ENCODE data around the gene DEF6. TPM values are rescaled to one million over a fixed set of nuclear protein-coding genes. Genes with fewer than 3 reads are reported as not detected.
A peak's percentile ranks its signal among the peaks of the same experiment; 100 is the strongest.

DEF6 gene
- total RNA-seq, 1 experiment from 2014 or later = 11.3 TPM

DNA sequence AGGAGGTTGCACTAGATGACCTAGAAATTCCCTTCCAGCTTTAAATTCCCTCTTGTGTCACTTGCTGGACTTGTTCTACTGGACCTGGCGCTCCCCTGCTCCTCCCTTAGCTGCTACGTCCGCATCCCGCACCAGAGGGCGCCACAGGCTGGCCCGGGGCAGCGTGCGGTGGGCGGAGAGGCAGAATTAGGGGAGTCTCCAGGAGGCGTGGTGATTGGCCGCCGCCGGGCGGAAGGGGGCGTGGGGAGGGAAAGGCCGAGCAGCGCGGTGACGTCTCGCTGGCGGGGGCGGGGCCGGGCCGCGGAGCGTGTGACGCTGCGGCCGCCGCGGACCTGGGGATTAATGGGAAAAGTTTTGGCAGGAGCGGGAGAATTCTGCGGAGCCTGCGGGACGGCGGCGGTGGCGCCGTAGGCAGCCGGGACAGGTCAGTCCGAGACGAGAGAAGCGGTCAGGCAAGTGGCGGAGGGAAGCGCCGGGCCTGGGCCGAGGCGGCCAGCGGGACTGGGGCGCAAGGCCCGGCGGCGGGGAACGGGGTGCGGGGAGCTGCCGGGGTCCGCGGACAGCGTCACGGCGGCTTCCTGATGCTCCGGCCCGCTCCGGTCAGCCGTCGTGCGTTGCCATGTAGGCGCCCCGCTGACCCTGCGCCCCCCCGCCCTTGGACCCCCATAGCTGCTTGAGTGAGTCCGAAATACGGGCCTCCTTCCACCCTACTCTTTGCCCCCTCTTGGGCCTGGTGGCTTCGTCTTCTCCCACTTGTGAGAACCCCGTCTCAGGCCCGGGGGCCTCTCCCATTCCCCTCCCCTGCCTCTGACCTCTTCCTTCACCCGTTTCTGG lies 44.9 kb downstream of the DEF6 start, which contains the start of gene PPARD (continued):
- TF ChIP-seq, protein P1, sequence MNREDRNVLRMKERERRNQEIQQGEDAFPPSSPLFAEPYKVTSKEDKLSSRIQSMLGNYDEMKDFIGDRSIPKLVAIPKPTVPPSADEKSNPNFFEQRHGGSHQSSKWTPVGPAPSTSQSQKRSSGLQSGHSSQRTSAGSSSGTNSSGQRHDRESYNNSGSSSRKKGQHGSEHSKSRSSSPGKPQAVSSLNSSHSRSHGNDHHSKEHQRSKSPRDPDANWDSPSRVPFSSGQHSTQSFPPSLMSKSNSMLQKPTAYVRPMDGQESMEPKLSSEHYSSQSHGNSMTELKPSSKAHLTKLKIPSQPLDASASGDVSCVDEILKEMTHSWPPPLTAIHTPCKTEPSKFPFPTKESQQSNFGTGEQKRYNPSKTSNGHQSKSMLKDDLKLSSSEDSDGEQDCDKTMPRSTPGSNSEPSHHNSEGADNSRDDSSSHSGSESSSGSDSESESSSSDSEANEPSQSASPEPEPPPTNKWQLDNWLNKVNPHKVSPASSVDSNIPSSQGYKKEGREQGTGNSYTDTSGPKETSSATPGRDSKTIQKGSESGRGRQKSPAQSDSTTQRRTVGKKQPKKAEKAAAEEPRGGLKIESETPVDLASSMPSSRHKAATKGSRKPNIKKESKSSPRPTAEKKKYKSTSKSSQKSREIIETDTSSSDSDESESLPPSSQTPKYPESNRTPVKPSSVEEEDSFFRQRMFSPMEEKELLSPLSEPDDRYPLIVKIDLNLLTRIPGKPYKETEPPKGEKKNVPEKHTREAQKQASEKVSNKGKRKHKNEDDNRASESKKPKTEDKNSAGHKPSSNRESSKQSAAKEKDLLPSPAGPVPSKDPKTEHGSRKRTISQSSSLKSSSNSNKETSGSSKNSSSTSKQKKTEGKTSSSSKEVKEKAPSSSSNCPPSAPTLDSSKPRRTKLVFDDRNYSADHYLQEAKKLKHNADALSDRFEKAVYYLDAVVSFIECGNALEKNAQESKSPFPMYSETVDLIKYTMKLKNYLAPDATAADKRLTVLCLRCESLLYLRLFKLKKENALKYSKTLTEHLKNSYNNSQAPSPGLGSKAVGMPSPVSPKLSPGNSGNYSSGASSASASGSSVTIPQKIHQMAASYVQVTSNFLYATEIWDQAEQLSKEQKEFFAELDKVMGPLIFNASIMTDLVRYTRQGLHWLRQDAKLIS (CRISPR knock-in tag; IDR thresholded peaks at IDR 0.05; ENCODE audit: borderline replicate concordance) = no peak
- TF ChIP-seq, protein P2, sequence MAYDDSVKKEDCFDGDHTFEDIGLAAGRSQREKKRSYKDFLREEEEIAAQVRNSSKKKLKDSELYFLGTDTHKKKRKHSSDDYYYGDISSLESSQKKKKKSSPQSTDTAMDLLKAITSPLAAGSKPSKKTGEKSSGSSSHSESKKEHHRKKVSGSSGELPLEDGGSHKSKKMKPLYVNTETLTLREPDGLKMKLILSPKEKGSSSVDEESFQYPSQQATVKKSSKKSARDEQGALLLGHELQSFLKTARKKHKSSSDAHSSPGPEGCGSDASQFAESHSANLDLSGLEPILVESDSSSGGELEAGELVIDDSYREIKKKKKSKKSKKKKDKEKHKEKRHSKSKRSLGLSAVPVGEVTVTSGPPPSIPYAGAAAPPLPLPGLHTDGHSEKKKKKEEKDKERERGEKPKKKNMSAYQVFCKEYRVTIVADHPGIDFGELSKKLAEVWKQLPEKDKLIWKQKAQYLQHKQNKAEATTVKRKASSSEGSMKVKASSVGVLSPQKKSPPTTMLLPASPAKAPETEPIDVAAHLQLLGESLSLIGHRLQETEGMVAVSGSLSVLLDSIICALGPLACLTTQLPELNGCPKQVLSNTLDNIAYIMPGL (CRISPR knock-in tag; IDR thresholded peaks at IDR 0.05) = peak; percentile 87
- TF ChIP-seq NR2C2 (CRISPR knock-in tag; IDR thresholded peaks at IDR 0.05) (no peak), SMAD3 (CRISPR knock-in tag; IDR thresholded peaks at IDR 0.05; ENCODE audit: borderline replicate concordance) (no peak), ZBTB21 (CRISPR knock-in tag; IDR thresholded peaks at IDR 0.05; ENCODE audit: borderline replicate concordance) (no peak), MXD4 (CRISPR knock-in tag; IDR thresholded peaks at IDR 0.05; ENCODE audit: borderline replicate concordance) (no peak), ZNF219 (CRISPR knock-in tag; IDR thresholded peaks at IDR 0.05; ENCODE audit: borderline replicate concordance) (no peak), ELF4 (CRISPR knock-in tag; IDR thresholded peaks at IDR 0.05; ENCODE audit: low read depth) (no peak), NFYB (CRISPR knock-in tag; conservative IDR thresholded peaks at IDR 0.05; ENCODE audit: low read depth) (peak; percentile 25; the same call in 1 of the 2 replicates), CREB1 (CRISPR knock-in tag; IDR thresholded peaks at IDR 0.05) (no peak), GTF2I (CRISPR knock-in tag; conservative IDR thresholded peaks at IDR 0.05) (no peak), SMAD4 (CRISPR knock-in tag; IDR thresholded peaks at IDR 0.05) (no peak), ZNF416 (CRISPR knock-in tag; IDR thresholded peaks at IDR 0.05) (no peak), TEAD4 (CRISPR knock-in tag; IDR thresholded peaks at IDR 0.05) (no peak)
- TF ChIP-seq, protein P3, sequence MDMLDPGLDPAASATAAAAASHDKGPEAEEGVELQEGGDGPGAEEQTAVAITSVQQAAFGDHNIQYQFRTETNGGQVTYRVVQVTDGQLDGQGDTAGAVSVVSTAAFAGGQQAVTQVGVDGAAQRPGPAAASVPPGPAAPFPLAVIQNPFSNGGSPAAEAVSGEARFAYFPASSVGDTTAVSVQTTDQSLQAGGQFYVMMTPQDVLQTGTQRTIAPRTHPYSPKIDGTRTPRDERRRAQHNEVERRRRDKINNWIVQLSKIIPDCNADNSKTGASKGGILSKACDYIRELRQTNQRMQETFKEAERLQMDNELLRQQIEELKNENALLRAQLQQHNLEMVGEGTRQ (CRISPR knock-in tag; IDR thresholded peaks at IDR 0.05) = no peak
- TF ChIP-seq, protein P4, sequence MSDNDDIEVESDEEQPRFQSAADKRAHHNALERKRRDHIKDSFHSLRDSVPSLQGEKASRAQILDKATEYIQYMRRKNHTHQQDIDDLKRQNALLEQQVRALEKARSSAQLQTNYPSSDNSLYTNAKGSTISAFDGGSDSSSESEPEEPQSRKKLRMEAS (CRISPR knock-in tag; IDR thresholded peaks at IDR 0.05) = 0 out of 2 replicates have a peak, but pooled peaks have one; percentile 57
- TF ChIP-seq, protein P5, sequence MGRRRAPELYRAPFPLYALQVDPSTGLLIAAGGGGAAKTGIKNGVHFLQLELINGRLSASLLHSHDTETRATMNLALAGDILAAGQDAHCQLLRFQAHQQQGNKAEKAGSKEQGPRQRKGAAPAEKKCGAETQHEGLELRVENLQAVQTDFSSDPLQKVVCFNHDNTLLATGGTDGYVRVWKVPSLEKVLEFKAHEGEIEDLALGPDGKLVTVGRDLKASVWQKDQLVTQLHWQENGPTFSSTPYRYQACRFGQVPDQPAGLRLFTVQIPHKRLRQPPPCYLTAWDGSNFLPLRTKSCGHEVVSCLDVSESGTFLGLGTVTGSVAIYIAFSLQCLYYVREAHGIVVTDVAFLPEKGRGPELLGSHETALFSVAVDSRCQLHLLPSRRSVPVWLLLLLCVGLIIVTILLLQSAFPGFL (CRISPR knock-in tag; IDR thresholded peaks at IDR 0.05; ENCODE audit: borderline replicate concordance) = no peak
- TF ChIP-seq, protein P6, sequence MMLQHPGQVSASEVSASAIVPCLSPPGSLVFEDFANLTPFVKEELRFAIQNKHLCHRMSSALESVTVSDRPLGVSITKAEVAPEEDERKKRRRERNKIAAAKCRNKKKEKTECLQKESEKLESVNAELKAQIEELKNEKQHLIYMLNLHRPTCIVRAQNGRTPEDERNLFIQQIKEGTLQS (CRISPR knock-in tag; conservative IDR thresholded peaks at IDR 0.05) = no peak
- TF ChIP-seq, protein P7, sequence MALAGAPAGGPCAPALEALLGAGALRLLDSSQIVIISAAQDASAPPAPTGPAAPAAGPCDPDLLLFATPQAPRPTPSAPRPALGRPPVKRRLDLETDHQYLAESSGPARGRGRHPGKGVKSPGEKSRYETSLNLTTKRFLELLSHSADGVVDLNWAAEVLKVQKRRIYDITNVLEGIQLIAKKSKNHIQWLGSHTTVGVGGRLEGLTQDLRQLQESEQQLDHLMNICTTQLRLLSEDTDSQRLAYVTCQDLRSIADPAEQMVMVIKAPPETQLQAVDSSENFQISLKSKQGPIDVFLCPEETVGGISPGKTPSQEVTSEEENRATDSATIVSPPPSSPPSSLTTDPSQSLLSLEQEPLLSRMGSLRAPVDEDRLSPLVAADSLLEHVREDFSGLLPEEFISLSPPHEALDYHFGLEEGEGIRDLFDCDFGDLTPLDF (CRISPR knock-in tag; IDR thresholded peaks at IDR 0.05) = no peak
- TF ChIP-seq, protein P8, sequence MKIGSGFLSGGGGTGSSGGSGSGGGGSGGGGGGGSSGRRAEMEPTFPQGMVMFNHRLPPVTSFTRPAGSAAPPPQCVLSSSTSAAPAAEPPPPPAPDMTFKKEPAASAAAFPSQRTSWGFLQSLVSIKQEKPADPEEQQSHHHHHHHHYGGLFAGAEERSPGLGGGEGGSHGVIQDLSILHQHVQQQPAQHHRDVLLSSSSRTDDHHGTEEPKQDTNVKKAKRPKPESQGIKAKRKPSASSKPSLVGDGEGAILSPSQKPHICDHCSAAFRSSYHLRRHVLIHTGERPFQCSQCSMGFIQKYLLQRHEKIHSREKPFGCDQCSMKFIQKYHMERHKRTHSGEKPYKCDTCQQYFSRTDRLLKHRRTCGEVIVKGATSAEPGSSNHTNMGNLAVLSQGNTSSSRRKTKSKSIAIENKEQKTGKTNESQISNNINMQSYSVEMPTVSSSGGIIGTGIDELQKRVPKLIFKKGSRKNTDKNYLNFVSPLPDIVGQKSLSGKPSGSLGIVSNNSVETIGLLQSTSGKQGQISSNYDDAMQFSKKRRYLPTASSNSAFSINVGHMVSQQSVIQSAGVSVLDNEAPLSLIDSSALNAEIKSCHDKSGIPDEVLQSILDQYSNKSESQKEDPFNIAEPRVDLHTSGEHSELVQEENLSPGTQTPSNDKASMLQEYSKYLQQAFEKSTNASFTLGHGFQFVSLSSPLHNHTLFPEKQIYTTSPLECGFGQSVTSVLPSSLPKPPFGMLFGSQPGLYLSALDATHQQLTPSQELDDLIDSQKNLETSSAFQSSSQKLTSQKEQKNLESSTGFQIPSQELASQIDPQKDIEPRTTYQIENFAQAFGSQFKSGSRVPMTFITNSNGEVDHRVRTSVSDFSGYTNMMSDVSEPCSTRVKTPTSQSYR (CRISPR knock-in tag; IDR thresholded peaks at IDR 0.05) = no peak
- TF ChIP-seq, protein P9, sequence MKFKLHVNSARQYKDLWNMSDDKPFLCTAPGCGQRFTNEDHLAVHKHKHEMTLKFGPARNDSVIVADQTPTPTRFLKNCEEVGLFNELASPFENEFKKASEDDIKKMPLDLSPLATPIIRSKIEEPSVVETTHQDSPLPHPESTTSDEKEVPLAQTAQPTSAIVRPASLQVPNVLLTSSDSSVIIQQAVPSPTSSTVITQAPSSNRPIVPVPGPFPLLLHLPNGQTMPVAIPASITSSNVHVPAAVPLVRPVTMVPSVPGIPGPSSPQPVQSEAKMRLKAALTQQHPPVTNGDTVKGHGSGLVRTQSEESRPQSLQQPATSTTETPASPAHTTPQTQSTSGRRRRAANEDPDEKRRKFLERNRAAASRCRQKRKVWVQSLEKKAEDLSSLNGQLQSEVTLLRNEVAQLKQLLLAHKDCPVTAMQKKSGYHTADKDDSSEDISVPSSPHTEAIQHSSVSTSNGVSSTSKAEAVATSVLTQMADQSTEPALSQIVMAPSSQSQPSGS (CRISPR knock-in tag; IDR thresholded peaks at IDR 0.05; ENCODE audit: borderline replicate concordance, low read depth) = no peak
- TF ChIP-seq, protein P10, sequence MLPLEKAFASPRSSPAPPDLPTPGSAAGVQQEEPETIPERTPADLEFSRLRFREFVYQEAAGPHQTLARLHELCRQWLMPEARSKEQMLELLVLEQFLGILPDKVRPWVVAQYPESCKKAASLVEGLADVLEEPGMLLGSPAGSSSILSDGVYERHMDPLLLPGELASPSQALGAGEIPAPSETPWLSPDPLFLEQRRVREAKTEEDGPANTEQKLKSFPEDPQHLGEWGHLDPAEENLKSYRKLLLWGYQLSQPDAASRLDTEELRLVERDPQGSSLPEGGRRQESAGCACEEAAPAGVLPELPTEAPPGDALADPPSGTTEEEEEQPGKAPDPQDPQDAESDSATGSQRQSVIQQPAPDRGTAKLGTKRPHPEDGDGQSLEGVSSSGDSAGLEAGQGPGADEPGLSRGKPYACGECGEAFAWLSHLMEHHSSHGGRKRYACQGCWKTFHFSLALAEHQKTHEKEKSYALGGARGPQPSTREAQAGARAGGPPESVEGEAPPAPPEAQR (CRISPR knock-in tag; IDR thresholded peaks at IDR 0.05) = no peak
